Tibial artery (tissue), 4 donors: Measurements from ENCODE around the gene ASPN.

Source experiments
- DNase-seq, 2 donors: peaks; one replicate each; pipeline ENCODE4 v3.0.0-alpha.2; 2019
- H3K27ac ChIP-seq, 2 donors: fragments of 200-600 bp; sonication (generic) in 1 of 2; 1 replicate in 1 of 2; 2 replicates in 1 of 2; pipeline ENCODE4 v1.5.1; 2018 to 2019; ENCODE audit warnings: mild to moderate bottlenecking in 1 of 2
- H3K27me3 ChIP-seq, 2 donors: fragments of 200-600 bp; sonication (generic) in 1 of 2; one replicate each; pipeline versions ENCODE4 v1.5.1 to v1.6.0; 2016 to 2019
- H3K36me3 ChIP-seq, 3 donors: fragments of 200-600 bp; sonication (generic) in 2 of 3; one replicate each; pipeline ENCODE4 v1.5.1; 2016 to 2019; ENCODE audit warnings: mild to moderate bottlenecking in 2 of 3
- H3K4me1 ChIP-seq, 4 donors: fragments of 200-600 bp; sonication (generic) in 2 of 4; 1 replicate in 3 of 4; 2 replicates in 1 of 4; pipeline ENCODE4 v1.5.1; 2016 to 2019
- H3K4me3 ChIP-seq, 2 donors: fragments of 200-600 bp; sonication (generic) in 1 of 2; 1 replicate in 1 of 2; 2 replicates in 1 of 2; pipeline ENCODE4 v1.5.1; 2018 to 2019; ENCODE audit warnings: mild to moderate bottlenecking in 2 of 2
- H3K9me3 ChIP-seq, 3 donors: fragments of 200-600 bp; sonication (generic) in 1 of 3; one replicate each; pipeline ENCODE4 v1.5.1; 2016 to 2019
- CTCF ChIP-seq, 2 experiments: fragments of 200-600 bp in 1 of 2; fragments of 450-650 bp in 1 of 2; IDR thresholded peaks; one replicate each; pipeline ENCODE4 v1.5.1; 2017 to 2019; ENCODE audit warnings: antibody characterized with exemption in 2 of 2, mild to moderate bottlenecking in 1 of 2, moderate library complexity in 1 of 2
- intact Hi-C: fragments of 100-400 bp; cut with DNase I; formaldehyde crosslinking; loops from one replicate; pipeline ENCODE4 v1.15.0; 2023; ENCODE audit warnings: low total_unique reads

The ASPN gene

GRCh38 chr9:92527291-92527828 is 45.1 kb upstream of the ASPN start:
- no peak for DNase-seq
- H3K27me3 ChIP-seq: no peaks in the 10 kb centered on the region
- peaks cover 0 to 1% (median 0%) of the 10 kb centered on the region in 3 donors for H3K36me3 ChIP-seq
- intact Hi-C loops: no loop called here
- no peak overlapping the region for H3K27ac ChIP-seq
- H3K9me3 ChIP-seq: peaks cover 0 to 4% (median 0%) of the 10 kb centered on the region in 3 donors
- no peak for TF ChIP-seq CTCF (IDR thresholded peaks at IDR 0.05)
- no peak overlapping the region for H3K4me3 ChIP-seq
- H3K4me1 ChIP-seq: peaks cover 0 to 10% (median 1%) of the 10 kb centered on the region in 4 donors

DNA sequence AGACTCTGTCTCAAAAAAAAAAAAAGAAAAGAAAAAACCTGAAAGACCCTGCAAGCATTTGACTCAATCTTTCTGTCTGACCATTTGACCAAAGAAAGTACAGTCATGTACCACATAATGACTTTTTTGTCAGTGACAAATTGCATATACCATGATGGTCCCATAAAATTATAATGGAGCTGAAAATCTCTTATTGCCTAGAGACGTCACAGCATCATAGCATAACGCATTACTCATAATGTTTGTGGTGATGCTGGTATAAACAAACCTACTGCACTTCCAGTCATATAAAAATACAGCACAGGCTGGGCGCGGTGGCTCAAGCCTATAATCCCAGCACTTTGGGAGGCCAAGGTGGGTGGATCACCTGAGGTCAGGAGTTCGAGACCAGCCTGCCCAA is 43.0 kb upstream of the ASPN start:
- intact Hi-C loops: no loop called here
- Histone ChIP-seq H3K27ac (no peak overlapping the region), H3K9me3 (no peaks in the 10 kb centered on the region), H3K4me3 (no peak overlapping the region), H3K36me3 (peaks cover 0 to 14% (median 12%) of the 10 kb centered on the region in 3 donors), H3K4me1 (peaks cover 0 to 10% (median 1%) of the 10 kb centered on the region in 4 donors), H3K27me3 (no peaks in the 10 kb centered on the region)
- DNase-seq: no peak
- TF ChIP-seq CTCF (IDR thresholded peaks at IDR 0.05): no peak

- DNase-seq: no peak
- H3K27me3 ChIP-seq: no peaks in the 10 kb centered on the region
- H3K4me3 ChIP-seq: no peak overlapping the region
- no peaks in the 10 kb centered on the region for H3K9me3 ChIP-seq
- peaks cover 2 to 18% (median 16%) of the 10 kb centered on the region in 3 donors for H3K36me3 ChIP-seq
- TF ChIP-seq CTCF (IDR thresholded peaks at IDR 0.05): no peak
- H3K4me1 ChIP-seq: peaks cover 0 to 10% (median 1%) of the 10 kb centered on the region in 4 donors
- intact Hi-C loops: no loop called here
- no peak overlapping the region for H3K27ac ChIP-seq
Measured at GRCh38 chr9:92524881-92525280, 42.6 kb upstream of the ASPN start.

GRCh38 chr9:92522983-92523970 is 41.0 kb upstream of the ASPN start:
- Histone ChIP-seq H3K4me3 (no peak overlapping the region), H3K27me3 (no peaks in the 10 kb centered on the region), H3K27ac (no peak overlapping the region), H3K4me1 (peaks cover 0 to 6% (median 0%) of the 10 kb centered on the region in 4 donors), H3K36me3 (peaks cover 8 to 19% (median 18%) of the 10 kb centered on the region in 3 donors), H3K9me3 (no peaks in the 10 kb centered on the region)
- no peak for DNase-seq
- intact Hi-C loops: no loop called here
- no peak for TF ChIP-seq CTCF (IDR thresholded peaks at IDR 0.05)

DNA sequence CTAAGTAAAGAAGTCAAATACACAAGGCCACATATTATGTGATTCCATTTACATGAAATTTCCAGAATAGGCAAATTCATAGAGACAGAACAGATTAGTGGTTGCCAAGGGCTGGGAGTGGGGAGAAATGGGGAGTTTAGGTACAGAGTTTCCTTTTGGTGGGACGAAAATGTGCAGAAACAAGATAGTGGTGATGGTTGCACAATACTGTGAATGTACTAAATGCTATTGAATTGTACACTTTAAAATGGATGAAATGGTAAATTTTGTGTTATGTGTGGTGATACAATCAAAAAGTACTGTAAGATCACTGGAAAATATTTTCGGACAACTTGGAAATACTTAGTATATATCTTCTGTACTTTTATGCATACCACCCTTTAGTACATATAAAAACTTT is 38.5 kb upstream of the ASPN start:
- H3K27me3 ChIP-seq: no peaks in the 10 kb centered on the region
- intact Hi-C loops: no loop called here
- H3K4me3 ChIP-seq: no peak overlapping the region
- no peak overlapping the region for H3K27ac ChIP-seq
- H3K9me3 ChIP-seq: no peaks in the 10 kb centered on the region
- H3K36me3 ChIP-seq: peaks cover 16 to 36% (median 31%) of the 10 kb centered on the region in 3 donors
- no peak for TF ChIP-seq CTCF (IDR thresholded peaks at IDR 0.05)
- DNase-seq: no peak
- no peaks in the 10 kb centered on the region for H3K4me1 ChIP-seq
